Stomach (tissue), 4 donors: Measurements from ENCODE around the gene GNAI3.

Experiments
- EP300 ChIP-seq: sonication (generic); formaldehyde crosslinking; IDR thresholded peaks from one replicate; pipeline ENCODE4 v1.6.1; 2017; ENCODE audit warnings: antibody characterized with exemption
- POLR2A ChIP-seq, 4 donors: fragments of 450-650 bp; IDR thresholded peaks; one replicate each; pipeline ENCODE4 v1.6.1; 2016; ENCODE audit warnings: antibody characterized with exemption in 4 of 4, control low read depth in 2 of 4, mild to moderate bottlenecking in 1 of 4, moderate library complexity in 1 of 4
- TF ChIP-seq, protein P1 (sequence below), 7 experiments: fragments of 450-650 bp in 4 of 7; fragments of 200-600 bp in 3 of 7; sonication (generic) in 3 of 7; IDR thresholded peaks; one replicate each; pipeline ENCODE4 v1.5.1; 2016 to 2019; ENCODE audit warnings: antibody characterized with exemption in 7 of 7, control low read depth in 2 of 7, mild to moderate bottlenecking in 1 of 7

- TF ChIP-seq, protein P1, sequence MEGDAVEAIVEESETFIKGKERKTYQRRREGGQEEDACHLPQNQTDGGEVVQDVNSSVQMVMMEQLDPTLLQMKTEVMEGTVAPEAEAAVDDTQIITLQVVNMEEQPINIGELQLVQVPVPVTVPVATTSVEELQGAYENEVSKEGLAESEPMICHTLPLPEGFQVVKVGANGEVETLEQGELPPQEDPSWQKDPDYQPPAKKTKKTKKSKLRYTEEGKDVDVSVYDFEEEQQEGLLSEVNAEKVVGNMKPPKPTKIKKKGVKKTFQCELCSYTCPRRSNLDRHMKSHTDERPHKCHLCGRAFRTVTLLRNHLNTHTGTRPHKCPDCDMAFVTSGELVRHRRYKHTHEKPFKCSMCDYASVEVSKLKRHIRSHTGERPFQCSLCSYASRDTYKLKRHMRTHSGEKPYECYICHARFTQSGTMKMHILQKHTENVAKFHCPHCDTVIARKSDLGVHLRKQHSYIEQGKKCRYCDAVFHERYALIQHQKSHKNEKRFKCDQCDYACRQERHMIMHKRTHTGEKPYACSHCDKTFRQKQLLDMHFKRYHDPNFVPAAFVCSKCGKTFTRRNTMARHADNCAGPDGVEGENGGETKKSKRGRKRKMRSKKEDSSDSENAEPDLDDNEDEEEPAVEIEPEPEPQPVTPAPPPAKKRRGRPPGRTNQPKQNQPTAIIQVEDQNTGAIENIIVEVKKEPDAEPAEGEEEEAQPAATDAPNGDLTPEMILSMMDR (IDR thresholded peaks at IDR 0.05), result no peak
- TF ChIP-seq POLR2A (IDR thresholded peaks at IDR 0.05) (no peak), EP300 (no peak)
Observed at GRCh38 chr1:109584766-109585165, 36.4 kb downstream of the GNAI3 start.
